ENCODE data around the gene ARHGEF16.

DNA sequence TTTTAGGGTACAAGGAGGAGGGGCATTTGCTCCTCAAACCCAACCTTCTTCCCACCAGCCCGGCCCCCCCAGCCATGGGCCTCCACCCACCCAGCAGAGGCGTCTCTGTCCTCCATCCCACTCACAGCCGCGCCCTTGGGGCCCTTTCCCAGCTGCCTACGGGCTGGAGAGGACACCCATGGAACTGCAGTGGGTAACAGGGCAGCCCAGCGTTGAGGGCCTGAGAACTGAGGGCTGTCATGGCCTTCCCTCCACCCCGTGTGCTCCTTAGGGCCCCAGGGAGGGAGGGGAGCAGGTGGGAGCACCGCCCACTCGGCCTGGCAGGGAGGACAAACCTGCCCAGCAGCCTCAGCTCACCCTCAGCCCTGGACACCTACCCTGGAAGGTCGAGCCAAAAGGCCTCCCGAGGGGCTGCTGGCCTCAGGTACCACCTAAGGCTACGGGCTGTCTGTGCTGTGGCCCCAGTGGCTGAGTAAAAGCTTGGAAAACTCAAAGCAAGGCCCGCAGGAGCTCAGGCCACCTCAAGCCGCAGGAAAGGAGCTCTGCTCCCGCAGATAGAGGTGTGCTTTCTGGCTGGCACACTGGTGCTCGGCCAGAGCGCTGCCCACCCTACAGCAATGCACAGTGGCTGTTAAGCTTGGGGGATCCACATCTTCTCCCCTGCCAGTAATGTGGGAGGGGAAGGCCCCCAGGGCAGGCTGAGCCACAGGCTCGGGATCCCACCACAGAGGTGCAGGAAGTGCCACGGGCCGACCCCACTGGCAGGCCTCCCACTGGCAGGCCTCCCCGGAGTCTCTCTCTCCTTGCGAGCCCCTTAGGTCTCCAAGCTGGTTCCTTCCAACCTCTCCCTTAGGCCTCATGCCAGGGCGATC lies 2.2 kb upstream of the ARHGEF16 start:
- no peak for TF ChIP-seq POLR2A (IDR thresholded peaks at IDR 0.05; ENCODE audit: low read length)
- TF ChIP-seq GATA1 (IDR thresholded peaks at IDR 0.05; ENCODE audit: low read depth, low read length), result no peak
